ENCODE data around the gene NIM1K. TPM values are rescaled to one million over a fixed set of nuclear protein-coding genes. Genes with fewer than 3 reads are reported as not detected.
A peak's percentile ranks its signal among the peaks of the same experiment; 100 is the strongest.

Gene NIM1K
- total and polyA plus RNA-seq, 2 of the 13 experiments (the other 11 are each of a cell fraction or from before 2014, with no cell fraction given), result 0.04 TPM; not detected in 1

- TF ChIP-seq MAFG (CRISPR knock-in tag; IDR thresholded peaks at IDR 0.05) (no peak), ATM (IDR thresholded peaks at IDR 0.05; ENCODE audit: borderline replicate concordance) (no peak), ZNF256 (CRISPR knock-in tag; conservative IDR thresholded peaks at IDR 0.05) (no peak), CBX1 (IDR thresholded peaks at IDR 0.05; ENCODE audit: low read depth) (no peak), ONECUT2 (CRISPR knock-in tag; IDR thresholded peaks at IDR 0.05) (no peak), STAG1 (CRISPR knock-in tag; IDR thresholded peaks at IDR 0.05) (no peak), ZNF432 (CRISPR knock-in tag; IDR thresholded peaks at IDR 0.05; ENCODE audit: borderline replicate concordance) (no peak), NR3C1 (CRISPR knock-in tag; IDR thresholded peaks at IDR 0.05) (no peak), ATF7 (IDR thresholded peaks at IDR 0.05) (peak; percentile 19; the same call in 1 of the 2 replicates), ATF7 (CRISPR knock-in tag; IDR thresholded peaks at IDR 0.05) (no peak; the same call in 1 of the 2 replicates), PHF20 (CRISPR knock-in tag; IDR thresholded peaks at IDR 0.05) (no peak; the same call in 1 of the 2 replicates), NCOA2 (CRISPR knock-in tag; IDR thresholded peaks at IDR 0.05) (peak; percentile 33; the same call in 1 of the 2 replicates), ARNT2 (CRISPR knock-in tag; IDR thresholded peaks at IDR 0.05; ENCODE audit: low read depth) (peak; percentile 63; the same call in 1 of the 2 replicates), ZNF850 (CRISPR knock-in tag; conservative IDR thresholded peaks at IDR 0.05) (no peak), ZFP37 (CRISPR knock-in tag; IDR thresholded peaks at IDR 0.05; ENCODE audit: borderline replicate concordance) (peak; percentile 20; the same call in 1 of the 2 replicates), ZNF318 (CRISPR knock-in tag; IDR thresholded peaks at IDR 0.05) (no peak), CSRNP2 (CRISPR knock-in tag; conservative IDR thresholded peaks at IDR 0.05; ENCODE audit: low read depth) (no peak), THYN1 (CRISPR knock-in tag; IDR thresholded peaks at IDR 0.05; ENCODE audit: borderline replicate concordance, low read depth) (no peak), HNRNPL (IDR thresholded peaks at IDR 0.05; ENCODE audit: low read depth, low read length) (peak; percentile 64; the same call in 1 of the 2 replicates), CBFB (CRISPR knock-in tag; IDR thresholded peaks at IDR 0.05) (0 out of 2 replicates have a peak, but pooled peaks have one; percentile 72)
- TF ChIP-seq, protein P1, sequence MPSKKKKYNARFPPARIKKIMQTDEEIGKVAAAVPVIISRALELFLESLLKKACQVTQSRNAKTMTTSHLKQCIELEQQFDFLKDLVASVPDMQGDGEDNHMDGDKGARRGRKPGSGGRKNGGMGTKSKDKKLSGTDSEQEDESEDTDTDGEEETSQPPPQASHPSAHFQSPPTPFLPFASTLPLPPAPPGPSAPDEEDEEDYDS (CRISPR knock-in tag; IDR thresholded peaks at IDR 0.05), result peak; percentile 98
These were observed 121.2 kb downstream of the NIM1K start, which contains the start of gene HMGCS1 (continued) for GRCh38 chr5:43313035-43313853.
